ENCODE results near the gene HDC. TPM values are rescaled to one million over a fixed set of nuclear protein-coding genes. Genes with fewer than 3 reads are reported as not detected.

Gene HDC
- total RNA-seq, 4 donors from 2014 or later: 2.4 to 10.0 (median 2.6) TPM; not detected in 1

DNA sequence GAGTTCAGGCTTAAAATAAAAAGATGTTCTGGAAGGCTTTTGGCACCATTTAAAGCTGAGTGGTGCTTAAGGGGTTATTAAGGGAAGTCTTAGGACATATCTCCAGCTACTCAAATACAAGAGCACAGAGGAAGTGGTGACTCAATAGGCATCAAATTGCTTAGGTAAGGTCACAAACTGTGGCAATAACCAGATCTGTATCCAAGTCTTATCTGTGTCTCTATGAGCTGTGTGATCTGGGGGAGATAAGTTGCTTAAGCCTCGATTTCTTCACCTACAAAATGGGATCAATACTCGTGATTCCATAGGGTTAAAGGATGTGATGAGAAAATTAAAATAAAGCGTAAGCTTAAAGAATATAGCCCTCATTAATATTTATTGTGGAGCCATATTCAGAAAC is 7.6 kb downstream of the HDC start:
- DNase-seq (ENCODE audit: low spot score): no peak
- ATAC-seq (ENCODE audit: low FRiP score): no peak
- TF ChIP-seq, protein P1, sequence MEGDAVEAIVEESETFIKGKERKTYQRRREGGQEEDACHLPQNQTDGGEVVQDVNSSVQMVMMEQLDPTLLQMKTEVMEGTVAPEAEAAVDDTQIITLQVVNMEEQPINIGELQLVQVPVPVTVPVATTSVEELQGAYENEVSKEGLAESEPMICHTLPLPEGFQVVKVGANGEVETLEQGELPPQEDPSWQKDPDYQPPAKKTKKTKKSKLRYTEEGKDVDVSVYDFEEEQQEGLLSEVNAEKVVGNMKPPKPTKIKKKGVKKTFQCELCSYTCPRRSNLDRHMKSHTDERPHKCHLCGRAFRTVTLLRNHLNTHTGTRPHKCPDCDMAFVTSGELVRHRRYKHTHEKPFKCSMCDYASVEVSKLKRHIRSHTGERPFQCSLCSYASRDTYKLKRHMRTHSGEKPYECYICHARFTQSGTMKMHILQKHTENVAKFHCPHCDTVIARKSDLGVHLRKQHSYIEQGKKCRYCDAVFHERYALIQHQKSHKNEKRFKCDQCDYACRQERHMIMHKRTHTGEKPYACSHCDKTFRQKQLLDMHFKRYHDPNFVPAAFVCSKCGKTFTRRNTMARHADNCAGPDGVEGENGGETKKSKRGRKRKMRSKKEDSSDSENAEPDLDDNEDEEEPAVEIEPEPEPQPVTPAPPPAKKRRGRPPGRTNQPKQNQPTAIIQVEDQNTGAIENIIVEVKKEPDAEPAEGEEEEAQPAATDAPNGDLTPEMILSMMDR (IDR thresholded peaks at IDR 0.05): no peak

DNA sequence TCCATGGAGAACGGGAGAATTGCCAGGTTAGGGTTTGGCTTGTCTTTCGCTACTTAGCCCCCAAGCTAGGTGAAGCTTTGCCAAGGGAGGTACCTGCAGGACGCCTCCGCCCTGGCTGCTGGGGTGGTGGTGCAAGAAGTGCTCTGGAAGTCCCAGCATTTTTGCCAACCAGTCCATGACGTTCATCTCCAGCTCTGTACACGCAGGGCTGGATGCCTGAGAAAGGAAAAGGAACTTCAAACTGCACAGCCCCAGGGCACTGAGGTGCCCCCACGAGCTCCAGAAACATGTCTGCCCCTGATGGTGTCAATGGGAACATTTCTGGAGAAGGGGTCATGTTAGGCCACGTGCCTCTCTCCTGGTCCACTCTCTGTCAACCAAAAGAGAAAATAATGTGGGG is 8.2 kb downstream of the HDC start:
- ATAC-seq (ENCODE audit: low FRiP score) (no peak), DNase-seq (ENCODE audit: low spot score) (no peak)
- TF ChIP-seq, protein P1 (IDR thresholded peaks at IDR 0.05): no peak

- no peak for DNase-seq (ENCODE audit: low spot score)
- ATAC-seq (ENCODE audit: low FRiP score): no peak
- TF ChIP-seq, protein P1 (IDR thresholded peaks at IDR 0.05): no peak
Observed at GRCh38 chr15:50256188-50257041, 9.1 kb downstream of the HDC start.

- DNase-seq (ENCODE audit: low spot score): no peak
- ATAC-seq (ENCODE audit: low FRiP score): no peak
- TF ChIP-seq, protein P1 (IDR thresholded peaks at IDR 0.05): no peak
Observed at GRCh38 chr15:50252556-50252955, 13.0 kb downstream of the HDC start.

DNA sequence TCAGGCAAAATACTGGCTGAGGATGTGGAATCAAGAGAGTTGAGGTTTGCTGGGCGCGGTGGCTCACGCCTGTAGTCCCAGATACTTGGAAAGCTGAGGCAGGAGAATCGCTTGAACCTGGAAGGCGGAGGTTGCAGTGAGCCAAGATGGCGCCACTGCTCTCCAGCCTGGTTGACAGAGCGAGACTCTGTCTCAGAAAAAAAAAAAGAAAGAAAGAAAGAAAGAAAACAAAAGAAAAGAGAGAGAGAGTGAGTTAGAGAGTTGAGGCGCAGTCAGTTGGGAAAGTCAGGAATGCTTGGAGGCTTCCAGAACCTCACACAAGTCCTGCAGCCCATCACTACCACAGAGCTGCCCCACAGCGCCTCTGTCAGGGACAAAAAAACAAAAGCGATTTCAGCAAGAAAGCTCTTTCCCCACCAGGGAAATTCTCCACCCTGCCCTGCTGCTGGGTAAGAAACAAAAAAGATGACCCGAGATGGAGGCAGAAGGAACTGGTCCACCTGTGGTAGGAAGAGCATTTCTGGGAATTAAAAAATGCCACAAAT is 13.8 kb downstream of the HDC start:
- DNase-seq (ENCODE audit: low spot score) (no peak), ATAC-seq (ENCODE audit: low FRiP score) (no peak)
- TF ChIP-seq, protein P1 (IDR thresholded peaks at IDR 0.05): no peak

GRCh38 chr15:50250760-50251394 is 14.6 kb downstream of the HDC start:
- ATAC-seq (ENCODE audit: low FRiP score): no peak
- no peak for DNase-seq (ENCODE audit: low spot score)
- TF ChIP-seq, protein P1 (IDR thresholded peaks at IDR 0.05): no peak

Data from omental fat pad (tissue), 4 donors.